Measurements from ENCODE around the gene MRPL51.

Gene MRPL51

GRCh38 chr12:6526201-6526600 lies 33.1 kb upstream of the MRPL51 start:
- Histone ChIP-seq H4K20me1 (ENCODE audit: insufficient read depth, low read length) (no peaks in the 10 kb centered on the region), H3K4me2 (ENCODE audit: low read length) (no peak overlapping the region), H2AFZ (ENCODE audit: low read depth, low read length) (no peak overlapping the region), H3K4me3 (ENCODE audit: low read length) (no peak overlapping the region), H3K9me3 (ENCODE audit: insufficient read depth, low read length) (no peaks in the 10 kb centered on the region), H3K27me3 (ENCODE audit: low read depth, low read length) (no peaks in the 10 kb centered on the region), H3K4me1 (ENCODE audit: low read length) (no peaks in the 10 kb centered on the region), H3K36me3 (replicated peaks; ENCODE audit: low read depth, low read length) (peaks cover 93% of the 10 kb centered on the region), H3K9ac (ENCODE audit: low read length) (no peak overlapping the region), H3K27ac (ENCODE audit: low read length) (no peak overlapping the region), H3K79me2 (ENCODE audit: low read length) (no peaks in the 10 kb centered on the region)
- TF ChIP-seq EZH2phosphoT487 (IDR thresholded peaks at IDR 0.05; ENCODE audit: low read depth) (no peak), CTCF (IDR thresholded peaks at IDR 0.05; ENCODE audit: low read depth, low read length) (no peak)

DNA sequence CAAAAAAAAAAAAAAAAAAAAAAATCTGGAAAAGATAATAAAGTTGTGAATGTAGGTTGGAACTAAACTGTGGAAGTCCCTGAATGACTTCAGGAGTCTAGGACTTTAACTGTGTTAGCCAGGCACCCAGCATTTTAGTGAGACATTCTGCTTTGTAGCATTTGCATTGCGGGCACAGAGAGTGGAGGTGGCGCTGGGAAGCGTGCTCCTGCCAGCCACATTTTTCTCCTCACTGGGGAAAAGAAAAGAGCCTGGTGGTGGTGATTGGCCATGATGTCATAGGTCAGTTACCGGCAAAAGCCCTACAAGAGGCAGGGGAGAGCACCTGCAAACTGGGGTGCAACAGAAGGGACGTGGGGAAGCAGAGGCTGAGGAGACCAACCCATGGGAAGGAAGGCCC lies 31.6 kb upstream of the MRPL51 start:
- no peaks in the 10 kb centered on the region for H3K79me2 ChIP-seq (ENCODE audit: low read length)
- H3K4me2 ChIP-seq (ENCODE audit: low read length), result no peak overlapping the region
- H4K20me1 ChIP-seq (ENCODE audit: insufficient read depth, low read length), result no peaks in the 10 kb centered on the region
- H3K4me3 ChIP-seq (ENCODE audit: low read length), result no peak overlapping the region
- H2AFZ ChIP-seq (ENCODE audit: low read depth, low read length), result no peak overlapping the region
- no peaks in the 10 kb centered on the region for H3K4me1 ChIP-seq (ENCODE audit: low read length)
- H3K9me3 ChIP-seq (ENCODE audit: insufficient read depth, low read length), result no peaks in the 10 kb centered on the region
- no peak for TF ChIP-seq EZH2phosphoT487 (IDR thresholded peaks at IDR 0.05; ENCODE audit: low read depth)
- no peak for TF ChIP-seq CTCF (IDR thresholded peaks at IDR 0.05; ENCODE audit: low read depth, low read length)
- no peak overlapping the region for H3K9ac ChIP-seq (ENCODE audit: low read length)
- H3K27ac ChIP-seq (ENCODE audit: low read length), result no peak overlapping the region
- no peaks in the 10 kb centered on the region for H3K27me3 ChIP-seq (ENCODE audit: low read depth, low read length)
- H3K36me3 ChIP-seq (replicated peaks; ENCODE audit: low read depth, low read length), result peaks cover 88% of the 10 kb centered on the region

DNA sequence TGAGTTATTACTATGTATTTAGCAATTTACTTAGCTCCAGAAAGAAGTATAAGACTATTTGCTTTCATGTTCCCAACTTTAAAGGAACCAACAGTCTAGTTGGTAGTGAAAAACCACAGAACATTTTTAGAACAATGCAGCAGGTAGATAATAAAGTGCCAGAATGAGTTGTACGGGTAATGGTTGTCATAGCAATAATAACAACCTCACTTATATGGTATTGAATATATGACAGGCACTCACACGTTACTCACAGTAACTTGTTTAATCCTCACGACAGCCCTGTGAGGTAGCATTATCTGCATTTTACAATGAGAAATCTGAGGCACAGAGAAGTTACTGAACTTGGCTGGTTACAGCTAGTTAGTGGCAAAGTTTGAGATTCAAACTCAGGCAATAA lies 30.6 kb upstream of the MRPL51 start:
- no peak overlapping the region for H3K27ac ChIP-seq (ENCODE audit: low read length)
- H3K4me1 ChIP-seq (ENCODE audit: low read length), result no peaks in the 10 kb centered on the region
- no peaks in the 10 kb centered on the region for H3K9me3 ChIP-seq (ENCODE audit: insufficient read depth, low read length)
- no peaks in the 10 kb centered on the region for H3K27me3 ChIP-seq (ENCODE audit: low read depth, low read length)
- no peak overlapping the region for H3K4me2 ChIP-seq (ENCODE audit: low read length)
- peaks cover 85% of the 10 kb centered on the region for H3K36me3 ChIP-seq (replicated peaks; ENCODE audit: low read depth, low read length)
- H2AFZ ChIP-seq (ENCODE audit: low read depth, low read length), result no peak overlapping the region
- H3K9ac ChIP-seq (ENCODE audit: low read length), result no peak overlapping the region
- H3K79me2 ChIP-seq (ENCODE audit: low read length), result no peaks in the 10 kb centered on the region
- TF ChIP-seq EZH2phosphoT487 (IDR thresholded peaks at IDR 0.05; ENCODE audit: low read depth) (no peak), CTCF (IDR thresholded peaks at IDR 0.05; ENCODE audit: low read depth, low read length) (no peak)
- H4K20me1 ChIP-seq (ENCODE audit: insufficient read depth, low read length), result no peaks in the 10 kb centered on the region
- no peak overlapping the region for H3K4me3 ChIP-seq (ENCODE audit: low read length)

GRCh38 chr12:6522193-6522592 lies 29.1 kb upstream of the MRPL51 start:
- no peak for TF ChIP-seq EZH2phosphoT487 (IDR thresholded peaks at IDR 0.05; ENCODE audit: low read depth)
- Histone ChIP-seq H3K9ac (ENCODE audit: low read length) (no peak overlapping the region), H3K4me2 (ENCODE audit: low read length) (no peak overlapping the region), H2AFZ (ENCODE audit: low read depth, low read length) (no peak overlapping the region), H3K4me1 (ENCODE audit: low read length) (no peaks in the 10 kb centered on the region), H3K4me3 (ENCODE audit: low read length) (no peak overlapping the region), H3K9me3 (ENCODE audit: insufficient read depth, low read length) (no peaks in the 10 kb centered on the region), H3K36me3 (replicated peaks; ENCODE audit: low read depth, low read length) (peaks cover 80% of the 10 kb centered on the region), H3K27me3 (ENCODE audit: low read depth, low read length) (no peaks in the 10 kb centered on the region), H4K20me1 (ENCODE audit: insufficient read depth, low read length) (no peaks in the 10 kb centered on the region), H3K79me2 (ENCODE audit: low read length) (no peaks in the 10 kb centered on the region), H3K27ac (ENCODE audit: low read length) (no peak overlapping the region)

- Histone ChIP-seq H3K79me2 (ENCODE audit: low read length) (no peaks in the 10 kb centered on the region), H3K4me1 (ENCODE audit: low read length) (no peaks in the 10 kb centered on the region), H3K9ac (ENCODE audit: low read length) (no peak overlapping the region), H3K4me2 (ENCODE audit: low read length) (no peak overlapping the region), H3K27ac (ENCODE audit: low read length) (no peak overlapping the region), H3K9me3 (ENCODE audit: insufficient read depth, low read length) (no peaks in the 10 kb centered on the region), H3K4me3 (ENCODE audit: low read length) (no peak overlapping the region), H3K36me3 (replicated peaks; ENCODE audit: low read depth, low read length) (peaks cover 75% of the 10 kb centered on the region), H4K20me1 (ENCODE audit: insufficient read depth, low read length) (no peaks in the 10 kb centered on the region), H3K27me3 (ENCODE audit: low read depth, low read length) (no peaks in the 10 kb centered on the region), H2AFZ (ENCODE audit: low read depth, low read length) (no peak overlapping the region)
- TF ChIP-seq EZH2phosphoT487 (IDR thresholded peaks at IDR 0.05; ENCODE audit: low read depth) (no peak), CTCF (IDR thresholded peaks at IDR 0.05; ENCODE audit: low read depth, low read length) (no peak)
These were observed 27.1 kb upstream of the MRPL51 start for GRCh38 chr12:6520186-6520585.
